Jurkat, Clone E6-1 (cell line): ENCODE data around the gene DPP10.

Source experiments
- DNase-seq: peaks from one replicate; pipeline ENCODE4 v3.0.0-alpha.2; 2011; ENCODE audit warnings: low read depth, low spot score
- H3K4me3 ChIP-seq: 2 replicates; pipeline ENCODE4 v1.5.1; 2011; ENCODE audit warnings: mild to moderate bottlenecking, low read length, control low read depth, moderate library complexity

DPP10 gene

GRCh38 chr2:115552726-115553125 lies 1110.3 kb downstream of the DPP10 start:
- DNase-seq: no peak
- H3K4me3 ChIP-seq: no peak overlapping the region

GRCh38 chr2:115554153-115554552 lies 1111.7 kb downstream of the DPP10 start:
- no peak for DNase-seq
- H3K4me3 ChIP-seq: no peak overlapping the region

GRCh38 chr2:115558725-115559124 lies 1116.3 kb downstream of the DPP10 start:
- no peak overlapping the region for H3K4me3 ChIP-seq
- no peak for DNase-seq

- H3K4me3 ChIP-seq: no peak overlapping the region
- no peak for DNase-seq
Observed at GRCh38 chr2:115560666-115561065, 1118.2 kb downstream of the DPP10 start.

GRCh38 chr2:115568643-115569042 lies 1126.2 kb downstream of the DPP10 start:
- DNase-seq: no peak
- H3K4me3 ChIP-seq: no peak overlapping the region

GRCh38 chr2:115569547-115569946 lies 1127.1 kb downstream of the DPP10 start:
- DNase-seq: no peak

GRCh38 chr2:115572746-115573145 lies 1130.3 kb downstream of the DPP10 start:
- no peak overlapping the region for H3K4me3 ChIP-seq
- no peak for DNase-seq

More at GRCh38 chr2:115569547-115569946, 1127.1 kb downstream of the DPP10 start:
- H3K4me3 ChIP-seq: no peak overlapping the region

- no peak overlapping the region for H3K4me3 ChIP-seq
- DNase-seq: no peak
Observed at GRCh38 chr2:115573756-115574155, 1131.3 kb downstream of the DPP10 start.

GRCh38 chr2:115574667-115575066 lies 1132.2 kb downstream of the DPP10 start:
- no peak overlapping the region for H3K4me3 ChIP-seq
- no peak for DNase-seq

GRCh38 chr2:115580784-115581183 lies 1138.3 kb downstream of the DPP10 start:
- no peak overlapping the region for H3K4me3 ChIP-seq
- no peak for DNase-seq

- H3K4me3 ChIP-seq: no peak overlapping the region
- no peak for DNase-seq
Observed at GRCh38 chr2:115584507-115584906, 1142.1 kb downstream of the DPP10 start.

GRCh38 chr2:115596659-115597375 lies 1154.4 kb downstream of the DPP10 start:
- no peak for DNase-seq
- no peak overlapping the region for H3K4me3 ChIP-seq

- no peak overlapping the region for H3K4me3 ChIP-seq
- DNase-seq: no peak
Observed at GRCh38 chr2:115603285-115603684, 1160.8 kb downstream of the DPP10 start.

- H3K4me3 ChIP-seq: no peak overlapping the region
- DNase-seq: no peak
Observed at GRCh38 chr2:115606350-115606749, 1163.9 kb downstream of the DPP10 start.

- DNase-seq: no peak
- no peak overlapping the region for H3K4me3 ChIP-seq
Observed at GRCh38 chr2:115609978-115610377, 1167.5 kb downstream of the DPP10 start.

- no peak overlapping the region for H3K4me3 ChIP-seq
- no peak for DNase-seq
Observed at GRCh38 chr2:115610888-115611287, 1168.4 kb downstream of the DPP10 start.

GRCh38 chr2:115624332-115624731 lies 1181.9 kb downstream of the DPP10 start:
- DNase-seq: no peak
- no peak overlapping the region for H3K4me3 ChIP-seq

- no peak overlapping the region for H3K4me3 ChIP-seq
Observed at GRCh38 chr2:115634578-115634977, 1192.1 kb downstream of the DPP10 start.

GRCh38 chr2:115635430-115635829 lies 1193.0 kb downstream of the DPP10 start:
- DNase-seq: no peak
- no peak overlapping the region for H3K4me3 ChIP-seq

More at GRCh38 chr2:115634578-115634977, 1192.1 kb downstream of the DPP10 start:
- DNase-seq: no peak

- H3K4me3 ChIP-seq: no peak overlapping the region
- DNase-seq: no peak
Observed at GRCh38 chr2:115649731-115650130, 1207.3 kb downstream of the DPP10 start.

GRCh38 chr2:115650827-115651226 lies 1208.4 kb downstream of the DPP10 start:
- DNase-seq: no peak
- H3K4me3 ChIP-seq: no peak overlapping the region
